GM10266 (cell line): ENCODE measurements around the gene DAPL1.
"Not testable (repeated sequence)": the region's sequence is repeated elsewhere in the genome, so short reads cannot be mapped to it uniquely, and the experiment has no call there.

Source experiments
- DNase-seq: peaks from one replicate; pipeline ENCODE4 v3.0.0; 2012; ENCODE audit errors: extremely low spot score
- TF ChIP-seq, protein P1 (sequence below): IDR thresholded peaks from 2 replicates; pipeline ENCODE4 v1.5.1; 2012; ENCODE audit warnings: mild to moderate bottlenecking, low read depth; ENCODE audit not compliant: control insufficient read depth, insufficient read depth; ENCODE audit errors: missing control alignments

DAPL1 gene

DNA sequence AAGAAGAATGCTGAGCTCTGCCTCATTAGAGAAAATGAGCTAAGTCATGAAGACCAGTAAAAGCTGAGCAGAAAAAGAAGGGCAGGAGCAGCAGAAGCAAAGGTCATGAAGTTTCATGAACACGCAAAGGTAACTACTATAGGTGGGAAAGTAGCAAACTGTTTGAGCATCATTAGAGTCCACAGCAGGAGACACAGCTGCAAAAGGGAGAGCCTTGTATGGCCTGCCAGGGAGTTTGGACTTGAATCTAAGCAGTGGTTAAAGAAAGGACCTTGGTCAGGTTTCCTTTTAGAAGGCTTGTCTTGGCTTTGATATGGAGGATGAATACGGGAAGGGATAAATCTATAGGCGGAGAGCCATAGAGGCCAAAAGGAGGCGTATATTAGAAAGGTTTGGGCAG, 34.0 kb downstream of the DAPL1 start:
- TF ChIP-seq, protein P1, sequence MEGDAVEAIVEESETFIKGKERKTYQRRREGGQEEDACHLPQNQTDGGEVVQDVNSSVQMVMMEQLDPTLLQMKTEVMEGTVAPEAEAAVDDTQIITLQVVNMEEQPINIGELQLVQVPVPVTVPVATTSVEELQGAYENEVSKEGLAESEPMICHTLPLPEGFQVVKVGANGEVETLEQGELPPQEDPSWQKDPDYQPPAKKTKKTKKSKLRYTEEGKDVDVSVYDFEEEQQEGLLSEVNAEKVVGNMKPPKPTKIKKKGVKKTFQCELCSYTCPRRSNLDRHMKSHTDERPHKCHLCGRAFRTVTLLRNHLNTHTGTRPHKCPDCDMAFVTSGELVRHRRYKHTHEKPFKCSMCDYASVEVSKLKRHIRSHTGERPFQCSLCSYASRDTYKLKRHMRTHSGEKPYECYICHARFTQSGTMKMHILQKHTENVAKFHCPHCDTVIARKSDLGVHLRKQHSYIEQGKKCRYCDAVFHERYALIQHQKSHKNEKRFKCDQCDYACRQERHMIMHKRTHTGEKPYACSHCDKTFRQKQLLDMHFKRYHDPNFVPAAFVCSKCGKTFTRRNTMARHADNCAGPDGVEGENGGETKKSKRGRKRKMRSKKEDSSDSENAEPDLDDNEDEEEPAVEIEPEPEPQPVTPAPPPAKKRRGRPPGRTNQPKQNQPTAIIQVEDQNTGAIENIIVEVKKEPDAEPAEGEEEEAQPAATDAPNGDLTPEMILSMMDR: no peak
- no peak for DNase-seq

DNA sequence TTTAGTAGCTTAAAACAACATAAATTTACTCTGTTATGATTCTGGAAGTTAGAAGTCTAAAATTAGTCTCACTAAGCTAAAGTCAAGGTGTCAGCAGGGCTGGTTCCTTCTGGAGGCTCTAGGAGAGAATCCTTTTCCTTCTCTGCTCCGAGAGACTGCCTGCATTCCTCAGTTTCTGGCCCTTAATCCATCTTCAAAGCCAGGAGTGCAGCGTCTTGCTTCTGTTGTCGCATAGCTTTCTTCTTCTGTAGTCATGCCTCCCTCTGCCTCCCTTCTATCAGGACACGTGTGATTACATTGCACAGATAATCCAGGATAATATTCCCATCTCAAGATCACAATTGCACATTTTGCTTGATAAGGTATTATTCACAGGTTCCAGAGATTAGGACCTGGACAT, 35.1 kb downstream of the DAPL1 start:
- no peak for DNase-seq
- TF ChIP-seq, protein P1: no peak

DNA sequence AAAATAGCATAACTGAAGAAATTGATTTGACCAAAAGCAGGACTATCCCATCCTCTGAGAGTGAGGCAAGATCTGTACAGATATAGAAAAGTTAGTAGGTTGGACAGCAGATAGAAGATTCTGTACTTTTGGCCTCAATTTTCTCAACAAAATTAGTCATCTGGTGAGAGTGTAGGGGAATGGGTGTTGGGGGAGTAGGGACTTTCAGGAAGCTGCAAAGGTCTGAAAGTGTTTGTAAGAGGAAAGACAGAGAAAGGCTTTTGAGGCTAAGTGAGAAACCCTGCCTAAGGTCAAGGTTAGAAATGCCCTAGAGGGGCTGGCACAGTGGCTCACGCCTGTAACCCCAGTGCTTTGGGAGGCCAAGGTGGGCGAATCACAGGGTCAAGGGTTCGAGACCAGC, 40.3 kb downstream of the DAPL1 start:
- TF ChIP-seq, protein P1: no peak
- no peak for DNase-seq

DNA sequence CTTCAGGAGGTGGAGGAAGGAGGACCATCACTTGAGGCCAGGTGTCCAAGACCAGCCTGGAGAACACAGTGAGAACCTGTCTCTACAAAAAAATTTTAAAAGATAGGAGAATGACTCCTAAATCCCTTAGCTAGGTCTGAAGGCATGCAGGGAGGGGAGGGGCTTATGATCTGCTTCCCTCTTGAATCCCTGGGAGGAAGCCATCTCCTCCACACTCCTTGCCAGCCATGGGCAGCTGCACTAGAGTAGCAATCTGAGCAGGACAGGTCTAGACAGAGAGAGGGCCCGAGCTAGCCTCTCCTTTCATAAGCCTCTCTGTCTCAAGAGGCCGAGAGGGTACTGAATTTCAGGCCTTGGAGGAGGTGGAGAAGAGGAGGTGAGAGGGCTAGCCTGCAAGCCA, 42.5 kb downstream of the DAPL1 start:
- no peak for DNase-seq
- TF ChIP-seq, protein P1: no peak

DNA sequence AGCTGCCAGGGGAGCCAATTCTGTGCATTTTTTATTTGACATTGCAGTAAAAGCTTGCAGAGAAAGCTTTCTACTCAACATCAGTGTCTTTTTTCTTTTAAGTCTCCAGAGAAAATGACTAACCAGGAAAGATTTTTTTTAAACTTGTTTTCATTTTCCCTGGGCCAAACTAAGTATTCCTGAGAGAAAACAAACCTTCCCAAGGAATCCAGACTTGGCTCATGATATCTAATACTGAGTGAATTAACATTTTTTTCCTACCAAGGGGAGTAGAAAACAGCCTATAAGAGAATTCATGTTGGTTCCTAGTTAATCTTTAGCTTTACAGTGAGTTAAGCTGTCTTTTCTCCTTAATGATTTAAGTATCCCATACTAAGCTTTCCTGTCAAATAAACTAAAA, 46.7 kb downstream of the DAPL1 start:
- TF ChIP-seq, protein P1: no peak
- DNase-seq: no peak

DNA sequence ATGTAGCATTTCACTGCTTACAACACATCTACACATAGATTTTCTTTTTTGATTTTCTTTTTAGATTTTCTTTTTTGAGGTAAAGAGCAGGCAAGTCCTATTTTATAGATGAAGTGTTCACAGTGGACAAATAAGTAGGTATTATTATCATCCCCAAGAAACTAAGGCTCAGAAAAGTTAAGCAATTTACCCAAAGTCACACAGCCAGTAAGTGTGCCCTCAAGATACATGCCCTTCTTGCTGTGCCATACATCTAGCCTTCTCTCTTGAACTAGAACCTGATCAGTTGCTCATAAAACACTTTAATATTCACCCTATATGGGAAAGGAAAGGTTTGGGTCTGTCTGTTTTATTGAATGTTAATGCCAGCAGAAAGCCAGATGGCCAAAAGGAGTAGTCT, 50.3 kb downstream of the DAPL1 start:
- TF ChIP-seq, protein P1: no peak
- no peak for DNase-seq

DNA sequence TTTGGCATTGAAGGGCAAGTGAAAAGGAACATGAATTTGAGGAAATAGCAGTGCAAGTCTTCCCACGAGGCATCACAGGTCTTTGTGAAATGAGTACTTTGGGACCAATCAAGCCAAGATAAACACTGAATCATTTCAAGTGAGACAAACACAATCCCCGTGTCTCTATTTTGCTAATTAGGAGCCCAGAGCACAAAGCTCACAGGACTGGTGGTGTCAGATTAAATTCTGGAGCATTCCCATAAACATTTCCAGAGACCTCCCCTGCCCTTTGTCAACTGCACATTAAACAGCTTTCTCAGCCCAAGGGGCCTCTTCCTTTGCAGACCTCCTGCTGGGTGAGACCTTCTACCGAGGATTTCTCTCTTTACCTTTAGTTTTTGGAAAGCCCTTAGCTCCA, 50.7 kb downstream of the DAPL1 start:
- TF ChIP-seq, protein P1: no peak
- no peak for DNase-seq

DNA sequence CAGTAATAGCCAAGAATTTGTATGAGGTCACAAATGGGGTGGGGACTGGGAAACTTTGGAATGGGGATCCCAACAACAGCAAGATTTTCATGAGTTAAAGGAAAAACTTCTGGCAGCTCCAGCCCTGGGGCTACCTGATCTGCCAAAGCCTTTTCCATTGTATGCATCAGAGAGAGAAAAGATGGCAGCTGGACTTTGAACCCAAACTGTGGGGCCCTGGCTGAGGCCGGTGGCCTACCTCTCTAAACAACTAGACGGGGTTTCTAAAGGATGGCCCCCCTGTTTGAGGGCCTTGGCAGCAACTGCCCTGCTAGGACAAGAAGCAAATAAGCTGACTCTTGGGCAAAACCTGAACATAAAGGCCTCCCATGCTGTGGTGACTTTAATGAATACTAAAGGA, 52.4 kb downstream of the DAPL1 start:
- DNase-seq: not testable (repeated sequence)

DNA sequence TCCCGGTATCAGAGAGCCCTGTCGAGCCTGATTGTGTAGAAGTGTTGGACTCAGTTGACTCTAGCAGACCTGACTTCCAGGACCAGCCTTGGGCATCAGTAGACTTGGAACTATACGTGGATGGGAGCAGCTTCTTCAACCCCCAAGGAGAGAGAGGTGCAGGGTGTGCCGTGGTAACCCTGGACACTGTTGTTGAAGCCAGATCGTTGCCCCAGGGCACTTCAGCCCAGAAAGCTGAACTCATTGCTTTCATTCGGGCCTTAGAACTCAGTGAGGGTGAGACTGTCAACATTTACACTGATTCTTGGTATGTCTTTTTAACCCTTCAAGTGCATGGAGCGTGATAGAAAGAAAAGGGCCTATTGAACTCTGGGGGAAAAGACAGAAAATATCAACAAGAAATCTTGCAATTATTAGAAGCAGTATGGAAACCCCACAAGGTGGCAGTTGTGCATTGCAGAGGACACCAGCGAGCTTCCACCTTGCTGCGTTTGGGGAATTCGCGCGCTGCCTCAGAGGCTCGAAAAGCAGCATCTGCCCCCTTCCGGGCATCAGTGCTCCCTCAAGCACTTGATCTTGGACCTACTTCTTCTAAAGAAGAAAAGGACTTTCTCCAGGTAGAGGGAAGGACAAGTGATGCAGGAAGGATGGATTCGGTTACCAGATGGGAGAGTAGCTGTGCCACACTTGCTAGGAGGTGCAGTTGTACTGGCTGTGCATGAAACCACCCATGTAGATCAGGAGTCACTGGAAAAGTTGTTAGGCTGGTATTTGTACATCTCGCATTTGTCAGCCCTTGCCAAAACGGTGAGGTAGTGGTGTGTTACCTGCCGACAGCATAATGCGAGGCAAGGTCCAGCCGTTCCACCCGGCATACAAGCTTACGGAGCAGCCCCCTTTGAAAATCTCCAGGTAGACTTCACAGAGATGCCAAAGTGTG, 53.2 kb downstream of the DAPL1 start:
- DNase-seq: not testable (repeated sequence)

DNA sequence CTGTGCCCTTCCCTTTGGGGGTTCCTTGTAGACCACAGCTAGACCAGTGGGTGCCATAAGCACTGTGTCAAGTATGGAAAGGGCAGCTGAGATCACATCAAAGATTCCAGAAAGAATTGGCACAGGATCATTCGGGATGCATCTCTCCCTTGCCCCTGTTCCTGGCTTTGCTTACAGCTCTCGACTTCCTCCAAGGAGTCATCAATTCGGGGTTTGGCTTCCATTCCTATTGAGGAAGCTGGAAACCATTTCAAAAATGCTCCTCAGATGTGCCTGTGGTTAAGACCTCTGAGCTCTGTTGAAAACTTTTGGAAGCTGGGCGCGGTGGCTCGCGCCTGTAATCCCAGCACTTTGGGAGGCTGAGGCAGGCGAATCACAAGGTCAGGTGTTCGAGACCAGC, 65.1 kb downstream of the DAPL1 start:
- DNase-seq: not testable (repeated sequence)

DNA sequence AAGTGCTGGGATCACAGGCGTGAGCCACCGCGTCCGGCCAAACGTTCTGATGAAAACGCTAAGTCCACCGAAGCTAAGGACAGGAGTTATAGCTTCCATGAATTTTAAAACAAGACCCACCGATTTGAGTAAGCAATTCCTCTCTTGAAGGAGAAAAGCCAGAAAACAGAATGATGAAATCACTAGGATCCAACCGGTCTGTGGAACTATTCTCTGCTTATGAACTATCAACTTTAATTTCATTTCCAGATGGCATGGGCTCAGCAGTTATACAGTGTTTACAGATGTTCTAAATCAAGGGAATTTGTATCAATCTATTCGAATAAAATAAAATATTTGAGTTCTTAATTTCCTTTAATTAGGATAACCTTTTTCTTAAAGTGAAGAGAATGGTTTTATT, 66.5 kb downstream of the DAPL1 start:
- not testable (repeated sequence) for DNase-seq
